Measurements from ENCODE around the gene LRRC1.
A peak's percentile ranks its signal among the peaks of the same experiment; 100 is the strongest.

LRRC1 gene

GRCh38 chr6:53794720-53795339 is at the start of gene LRRC1 (continued):
- peak; percentile 78 for TF ChIP-seq SP3 (tag by site-specific recombination; IDR thresholded peaks at IDR 0.05)
- TF ChIP-seq ZBTB10 (tag by site-specific recombination; IDR thresholded peaks at IDR 0.05) = no peak
- no peak for TF ChIP-seq ZNF292 (tag by site-specific recombination; IDR thresholded peaks at IDR 0.05; ENCODE audit: borderline replicate concordance, low read depth)
- TF ChIP-seq BCL11A (tag by site-specific recombination; IDR thresholded peaks at IDR 0.05; ENCODE audit: low read depth) = peak; percentile 69
- 0 out of 2 replicates have a peak, but pooled peaks have one; percentile 31 for TF ChIP-seq ZBTB6 (tag by site-specific recombination; IDR thresholded peaks at IDR 0.05)
- peak; percentile 36; the same call in 1 of the 2 replicates for TF ChIP-seq WT1 (tag by site-specific recombination; IDR thresholded peaks at IDR 0.05)
- TF ChIP-seq KLF8 (tag by site-specific recombination; IDR thresholded peaks at IDR 0.05) = peak; percentile 88
- TF ChIP-seq ZFP41 (tag by site-specific recombination; IDR thresholded peaks at IDR 0.05; ENCODE audit: borderline replicate concordance) = no peak
- TF ChIP-seq ZNF280C (tag by site-specific recombination; IDR thresholded peaks at IDR 0.05) = no peak
- TF ChIP-seq ZBTB20 (tag by site-specific recombination; IDR thresholded peaks at IDR 0.05) = peak; percentile 42; the same call in 1 of the 2 replicates
- peak; percentile 77 for TF ChIP-seq KLF9 (tag by site-specific recombination; IDR thresholded peaks at IDR 0.05; ENCODE audit: low read depth)
- TF ChIP-seq IKZF3 (tag by site-specific recombination; IDR thresholded peaks at IDR 0.05) = peak; percentile 81
- peak; percentile 77 for TF ChIP-seq BCL11B (tag by site-specific recombination; IDR thresholded peaks at IDR 0.05; ENCODE audit: low read depth)
- TF ChIP-seq CTCF (tag by site-specific recombination; IDR thresholded peaks at IDR 0.05) = peak; percentile 54; the same call in 1 of the 2 replicates
- peak; percentile 73 for TF ChIP-seq ZSCAN30 (tag by site-specific recombination; IDR thresholded peaks at IDR 0.05)
- 0 out of 2 replicates have a peak, but pooled peaks have one; percentile 9 for TF ChIP-seq ZNF610 (tag by site-specific recombination; IDR thresholded peaks at IDR 0.05; ENCODE audit: borderline replicate concordance)
- no peak for TF ChIP-seq ZNF488 (tag by site-specific recombination; IDR thresholded peaks at IDR 0.05)
- peak; percentile 81 for TF ChIP-seq EGR2 (tag by site-specific recombination; IDR thresholded peaks at IDR 0.05; ENCODE audit: low read depth)
- no peak for TF ChIP-seq ZBTB49 (tag by site-specific recombination; IDR thresholded peaks at IDR 0.05; ENCODE audit: low read depth)
- TF ChIP-seq ZBTB44 (tag by site-specific recombination; IDR thresholded peaks at IDR 0.05) = peak; percentile 63; the same call in 1 of the 2 replicates
- 0 out of 2 replicates have a peak, but pooled peaks have one; percentile 11 for TF ChIP-seq ZBTB21 (tag by site-specific recombination; IDR thresholded peaks at IDR 0.05)
- TF ChIP-seq ZNF670 (tag by site-specific recombination; IDR thresholded peaks at IDR 0.05; ENCODE audit: low read depth) = no peak
- peak; percentile 32; the same call in 1 of the 2 replicates for TF ChIP-seq ZFP69B (tag by site-specific recombination; IDR thresholded peaks at IDR 0.05)
- peak; percentile 39; the same call in 1 of the 2 replicates for TF ChIP-seq ZNF777 (tag by site-specific recombination; IDR thresholded peaks at IDR 0.05; ENCODE audit: borderline replicate concordance)

Measured in HEK293 (cell line).